ENCODE results near the gene LTBR. TPM values are rescaled to one million over a fixed set of nuclear protein-coding genes. Genes with fewer than 3 reads are reported as not detected.

The LTBR gene
- polyA plus RNA-seq, 3 donors: 56.4 to 108 (median 60.6) TPM

GRCh38 chr12:6360080-6360571, 23.8 kb upstream of the LTBR start:
- H2AFZ ChIP-seq (ENCODE audit: insufficient read depth, low read depth, low read length, poor library complexity, severe bottlenecking): no peak overlapping the region
- peaks cover 0 to 4% (median 0%) of the 10 kb centered on the region in 7 donors for H3K9me3 Mint-ChIP-seq
- intact Hi-C loops (cut with micrococcal nuclease): no loop called here
- no peak for TF ChIP-seq CTCF (IDR thresholded peaks at IDR 0.05)
- no peaks in the 10 kb centered on the region for H3K36me3 Mint-ChIP-seq
- no peaks in the 10 kb centered on the region for H4K20me1 ChIP-seq (ENCODE audit: insufficient read depth, low read length)
- H3K4me3 ChIP-seq (replicated peaks in 1 of 3; ENCODE audit: low read depth in 2 of 3, low read length in 3 of 3): no peak overlapping the region
- no peak overlapping the region for H3K27ac ChIP-seq (ENCODE audit: low read depth in 1 of 2, low read length in 2 of 2)
- 94% methylated on average over 5 of the region's 7 CpGs for WGBS (ENCODE audit: insufficient coverage)
- H3K4me3 Mint-ChIP-seq: no peak overlapping the region
- no peak overlapping the region for H3K9ac ChIP-seq (ENCODE audit: insufficient read depth, low read length, poor library complexity, severe bottlenecking)
- no peak overlapping the region for H3K4me2 ChIP-seq (replicated peaks; ENCODE audit: extremely low read depth, low read length, poor library complexity, severe bottlenecking)
- H3K9me3 ChIP-seq (replicated peaks in 1 of 2; ENCODE audit: control insufficient read depth in 1 of 2, insufficient read depth in 1 of 2, low read length in 2 of 2): no peaks in the 10 kb centered on the region
- H3K27ac Mint-ChIP-seq: peak overlapping the region in 3 of 7 donors; percentile 1 to 60 (median 8)
- no peak for DNase-seq
- H3K27me3 Mint-ChIP-seq (ENCODE audit: low read depth in 3 of 3): no peaks in the 10 kb centered on the region
- H3K4me1 Mint-ChIP-seq: peaks cover 78% of the 10 kb centered on the region
- H3K79me2 ChIP-seq (ENCODE audit: insufficient read depth, low read length): peaks cover 8% of the 10 kb centered on the region
- no peaks in the 10 kb centered on the region for H3K27me3 ChIP-seq (ENCODE audit: control insufficient read depth in 2 of 2, insufficient read depth in 2 of 2, low read length in 2 of 2)
- H3K36me3 ChIP-seq (replicated peaks in 1 of 2; ENCODE audit: control insufficient read depth in 1 of 2, insufficient read depth in 2 of 2, low read length in 2 of 2): no peaks in the 10 kb centered on the region
- peaks cover 67 to 92% of the 10 kb centered on the region in 2 donors for H3K4me1 ChIP-seq (ENCODE audit: control insufficient read depth in 1 of 2, insufficient read depth in 2 of 2, low read length in 2 of 2)

- no peak overlapping the region for H3K4me2 ChIP-seq (replicated peaks; ENCODE audit: extremely low read depth, low read length, poor library complexity, severe bottlenecking)
- H4K20me1 ChIP-seq (ENCODE audit: insufficient read depth, low read length): no peaks in the 10 kb centered on the region
- intact Hi-C loops (cut with micrococcal nuclease): no loop called here
- TF ChIP-seq CTCF (IDR thresholded peaks at IDR 0.05): no peak
- Mint-ChIP-seq H3K27ac (peak overlapping the region in 5 of 7 donors; percentile 7 to 76 (median 49)), H3K9me3 (peaks cover 0 to 4% (median 0%) of the 10 kb centered on the region in 7 donors), H3K27me3 (ENCODE audit: low read depth in 3 of 3) (no peaks in the 10 kb centered on the region), H3K36me3 (no peaks in the 10 kb centered on the region), H3K4me3 (no peak overlapping the region), H3K4me1 (peaks cover 71% of the 10 kb centered on the region)
- H3K36me3 ChIP-seq (replicated peaks in 1 of 2; ENCODE audit: control insufficient read depth in 1 of 2, insufficient read depth in 2 of 2, low read length in 2 of 2): no peaks in the 10 kb centered on the region
- no peaks in the 10 kb centered on the region for H3K27me3 ChIP-seq (ENCODE audit: control insufficient read depth in 2 of 2, insufficient read depth in 2 of 2, low read length in 2 of 2)
- 79% methylated on average over 4 of the region's 11 CpGs for WGBS (ENCODE audit: insufficient coverage)
- H3K27ac ChIP-seq (ENCODE audit: low read depth in 1 of 2, low read length in 2 of 2): no peak overlapping the region
- DNase-seq: no peak
- peaks cover 8% of the 10 kb centered on the region for H3K79me2 ChIP-seq (ENCODE audit: insufficient read depth, low read length)
- H3K4me3 ChIP-seq (replicated peaks in 1 of 3; ENCODE audit: low read depth in 2 of 3, low read length in 3 of 3): peak overlapping the region in 1 of 3 experiments; percentile 32
- H2AFZ ChIP-seq (ENCODE audit: insufficient read depth, low read depth, low read length, poor library complexity, severe bottlenecking): no peak overlapping the region
- no peaks in the 10 kb centered on the region for H3K9me3 ChIP-seq (replicated peaks in 1 of 2; ENCODE audit: control insufficient read depth in 1 of 2, insufficient read depth in 1 of 2, low read length in 2 of 2)
- H3K9ac ChIP-seq (ENCODE audit: insufficient read depth, low read length, poor library complexity, severe bottlenecking): no peak overlapping the region
- peaks cover 60 to 85% of the 10 kb centered on the region in 2 donors for H3K4me1 ChIP-seq (ENCODE audit: control insufficient read depth in 1 of 2, insufficient read depth in 2 of 2, low read length in 2 of 2)
Observed at GRCh38 chr12:6360578-6361490, 23.1 kb upstream of the LTBR start.

Measured in CD14-positive monocyte (primary cell).